Muscle of back (tissue), 11 donors: ENCODE results near the gene FAM135A. TPM values are rescaled to one million over a fixed set of nuclear protein-coding genes. Genes with fewer than 3 reads are reported as not detected.
"Not testable (repeated sequence)": the region's sequence is repeated elsewhere in the genome, so short reads cannot be mapped to it uniquely, and the experiment has no call there.

Experiments used
- DNase-seq, 3 donors: peaks; one replicate each; pipeline versions ENCODE4 v3.0.0 to v3.0.0-alpha.2; 2013
- polyA plus RNA-seq, 10 donors: library from polyadenylated mRNA; unstranded; fragments of 120-200 nt; gene quantifications; one replicate each; pipeline ENCODE4 v1.2.1, GENCODE V29; 2013; ENCODE audit not compliant: insufficient read length in 10 of 10

FAM135A gene
- polyA plus RNA-seq, 10 donors: 13.8 to 23.3 (median 18.7) TPM

DNA sequence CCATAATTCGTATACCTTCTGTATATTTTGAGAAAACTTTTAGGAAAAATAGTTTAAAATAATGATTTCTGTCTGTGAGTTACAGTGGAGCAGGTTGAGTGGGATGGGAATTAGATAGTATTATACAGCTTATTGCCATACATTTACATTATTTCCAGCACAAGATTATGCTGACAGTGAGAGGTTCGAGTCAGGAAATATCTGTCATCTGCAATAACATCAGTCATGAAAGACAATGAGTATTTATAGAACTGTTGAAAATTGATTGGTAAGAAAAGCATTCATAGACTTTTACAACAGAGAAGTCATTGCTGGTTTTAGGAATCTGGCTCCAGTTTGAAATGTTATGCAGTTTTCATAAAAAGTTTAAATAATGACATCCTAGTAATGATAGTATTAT, 45.9 kb downstream of the FAM135A start:
- DNase-seq: no peak

DNA sequence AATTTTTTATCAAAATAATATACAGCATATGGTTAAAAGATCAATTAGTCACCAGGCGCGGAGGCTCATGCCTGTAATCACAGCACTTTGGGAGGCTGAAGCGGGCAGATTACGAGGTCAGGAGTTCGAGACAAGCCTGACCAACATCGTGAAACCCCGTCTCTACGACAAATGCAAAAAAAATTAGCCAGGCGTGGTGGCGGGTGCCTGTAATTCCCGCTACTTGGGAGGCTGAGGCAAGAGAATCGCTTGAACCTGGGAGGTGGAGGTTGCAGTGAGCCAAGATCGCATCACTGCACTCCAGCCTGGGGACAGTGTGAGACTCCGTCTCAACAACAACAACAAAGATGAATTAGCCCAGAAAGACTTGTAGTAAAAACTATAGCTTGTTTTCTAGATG, 46.4 kb downstream of the FAM135A start:
- DNase-seq: not testable (repeated sequence)

DNA sequence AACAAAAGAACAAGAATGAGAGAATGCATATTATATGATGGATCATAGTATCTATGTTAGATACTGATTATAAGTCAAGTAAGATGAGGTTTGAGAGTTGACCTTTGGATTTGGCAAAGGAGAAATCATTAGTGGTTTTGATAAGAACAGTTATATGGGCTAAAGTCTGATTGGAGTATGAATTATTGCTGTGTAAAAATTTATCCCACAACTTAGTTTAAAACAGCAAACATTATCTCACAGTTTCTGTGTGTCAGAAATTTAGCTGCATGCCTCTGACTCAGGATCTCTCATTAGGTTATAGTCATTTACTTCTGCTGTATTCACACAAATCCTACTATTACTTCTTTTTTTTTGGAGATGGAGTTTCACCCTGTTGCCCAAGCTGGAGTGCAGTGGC, 56.7 kb downstream of the FAM135A start:
- DNase-seq: no peak

DNA sequence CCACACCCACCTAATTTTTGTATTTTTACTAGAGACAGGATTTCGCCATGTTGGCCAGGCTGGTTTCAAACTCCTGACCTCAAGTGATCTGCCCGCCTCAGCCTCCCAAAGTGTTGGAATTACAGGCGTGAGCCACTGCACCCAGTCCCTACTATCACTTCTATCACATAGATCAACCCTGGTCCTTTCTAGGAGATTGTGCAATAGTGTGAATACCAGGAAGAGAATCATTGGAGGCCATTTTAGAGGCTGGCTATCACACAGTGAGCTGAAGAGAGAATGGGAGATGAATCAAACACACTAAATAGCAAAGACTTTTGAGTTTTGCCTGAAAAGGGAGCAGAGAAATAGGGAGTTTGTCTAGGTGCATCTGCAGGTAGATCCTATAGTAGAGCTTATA, 57.2 kb downstream of the FAM135A start:
- DNase-seq: not testable (repeated sequence)

DNA sequence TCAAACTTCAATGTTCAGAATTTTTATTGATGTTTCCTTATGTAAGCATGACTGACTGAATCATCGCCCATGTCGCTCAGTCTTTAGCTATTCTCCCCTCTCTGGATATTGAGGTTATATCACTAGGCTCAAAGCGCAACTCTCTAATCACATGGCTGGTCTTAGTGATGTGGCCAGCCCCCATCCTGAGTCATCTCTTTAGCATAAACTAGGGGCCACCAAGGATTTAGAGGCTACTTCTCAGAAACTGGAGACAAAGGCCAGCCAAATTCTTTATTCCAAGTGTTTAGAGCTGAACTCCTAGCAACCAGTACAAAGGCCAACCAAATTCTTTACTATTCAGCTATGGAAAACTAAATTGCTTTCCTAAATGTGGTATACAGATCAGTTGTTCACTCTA, 61.4 kb downstream of the FAM135A start:
- DNase-seq: peak in 2 of 3 donors; percentile 38 to 56

DNA sequence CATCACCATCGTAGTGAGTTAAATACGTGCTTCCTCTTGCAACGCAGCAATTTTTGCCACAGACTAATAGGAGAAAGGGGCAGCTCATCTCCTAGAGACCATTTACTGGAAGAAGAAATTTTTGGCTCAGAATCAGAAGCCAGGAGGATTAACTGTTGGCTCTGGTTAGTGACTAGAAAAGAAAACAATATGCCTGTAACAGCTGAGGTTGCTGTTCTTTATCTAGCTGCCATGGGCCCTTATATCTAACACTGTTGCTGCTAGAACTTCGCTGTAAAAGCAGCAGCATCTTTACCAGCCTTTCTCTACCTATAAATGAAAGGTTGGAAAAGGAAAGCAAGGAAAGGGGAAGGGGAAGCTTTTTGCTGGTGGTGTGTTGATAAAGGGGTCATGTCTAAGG, 65.9 kb downstream of the FAM135A start:
- peak; percentile 32 to 43 (median 34) for DNase-seq

DNA sequence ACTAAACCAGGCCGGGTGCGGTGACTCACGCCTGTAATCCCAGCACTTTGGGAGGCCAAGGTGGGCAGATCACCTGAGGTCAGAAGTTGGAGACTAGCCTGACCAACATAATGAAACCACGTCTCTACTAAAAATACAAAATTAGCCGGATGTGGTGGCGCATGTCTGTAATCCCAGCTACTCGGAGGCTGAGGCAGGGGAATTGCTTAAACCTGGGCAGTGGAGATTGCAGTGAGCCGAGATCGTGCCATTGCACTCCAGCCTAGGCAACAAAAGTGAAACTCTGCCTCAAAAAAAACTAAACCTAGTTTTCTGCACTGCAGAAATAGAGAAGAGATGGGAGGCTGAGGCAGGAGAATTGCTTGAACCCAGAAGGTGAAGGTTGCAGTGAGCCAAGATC, 73.3 kb downstream of the FAM135A start:
- DNase-seq: not testable (repeated sequence)

DNA sequence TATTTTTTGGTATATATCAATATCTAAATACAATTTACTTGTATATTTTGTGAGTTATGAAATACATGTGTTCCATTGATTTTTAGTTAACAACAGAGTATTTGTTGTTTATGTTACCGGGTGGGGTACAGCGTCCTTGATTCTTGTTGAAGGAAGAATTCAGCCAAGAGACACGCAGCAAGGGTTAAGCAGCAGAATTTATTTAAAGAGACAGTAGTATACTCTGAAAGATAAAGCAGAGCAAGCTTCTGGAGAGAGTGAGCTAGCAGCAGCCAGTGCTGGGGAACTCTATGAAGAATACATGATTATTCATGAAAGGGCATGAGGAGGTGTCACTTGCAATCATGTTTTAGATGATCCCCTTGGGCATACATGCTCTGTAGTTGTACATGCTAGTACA, 76.1 kb downstream of the FAM135A start:
- no peak for DNase-seq

DNA sequence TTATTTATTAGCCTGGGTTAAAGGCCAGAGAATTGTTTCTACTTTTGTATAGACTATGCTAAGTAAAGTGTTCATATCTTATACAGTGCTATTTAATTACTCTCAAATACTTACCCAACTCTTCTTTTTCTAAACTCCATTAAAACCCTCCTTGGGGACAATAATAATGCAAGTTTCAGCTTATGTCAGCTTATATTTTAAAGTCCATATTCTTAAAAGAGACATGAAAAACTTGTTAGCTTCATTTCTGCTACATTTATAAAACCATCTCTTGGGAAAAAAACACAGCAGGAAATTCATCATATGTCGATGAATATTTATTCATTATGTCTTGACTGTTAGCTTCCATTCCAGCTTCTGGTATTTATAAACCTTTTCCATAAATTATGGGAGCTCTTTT, 81.5 kb downstream of the FAM135A start:
- DNase-seq: no peak

DNA sequence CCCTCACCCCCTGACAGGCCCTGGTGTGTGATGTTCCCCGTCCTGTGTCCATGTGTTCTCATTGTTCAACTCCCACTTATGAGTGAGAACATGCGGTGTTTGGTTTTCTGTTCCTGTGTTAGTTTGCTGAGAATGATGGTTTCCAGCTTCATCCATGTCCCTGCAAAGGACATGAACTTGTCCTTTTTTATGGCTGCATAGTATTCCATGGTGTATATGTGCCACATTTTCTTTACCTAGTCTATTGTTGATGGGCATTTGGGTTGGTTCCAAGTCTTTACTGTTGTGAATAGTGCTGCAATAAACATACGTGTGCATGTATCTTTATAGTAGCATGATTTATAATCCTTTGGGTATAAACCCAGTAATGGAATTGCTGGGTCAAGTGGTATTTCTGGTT, 82.5 kb downstream of the FAM135A start:
- DNase-seq: not testable (repeated sequence)

DNA sequence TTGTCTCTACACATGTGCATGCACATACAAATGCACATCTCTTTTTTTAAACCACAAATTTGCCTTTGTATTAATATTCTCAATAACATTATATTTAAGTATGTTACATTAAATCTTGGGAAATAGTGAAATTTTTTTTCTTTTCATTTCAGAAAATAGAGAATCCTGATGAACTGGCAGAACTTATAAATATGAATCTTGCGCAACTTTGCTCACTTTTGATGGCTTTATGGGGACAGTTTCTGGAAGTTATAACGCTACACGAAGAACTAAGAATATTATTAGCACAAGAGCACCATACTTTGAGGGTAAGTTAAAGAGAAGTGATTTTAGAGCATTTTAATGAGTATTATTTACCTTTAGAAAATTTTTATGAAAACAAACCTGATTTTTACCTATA, 89.2 kb downstream of the FAM135A start:
- no peak for DNase-seq

DNA sequence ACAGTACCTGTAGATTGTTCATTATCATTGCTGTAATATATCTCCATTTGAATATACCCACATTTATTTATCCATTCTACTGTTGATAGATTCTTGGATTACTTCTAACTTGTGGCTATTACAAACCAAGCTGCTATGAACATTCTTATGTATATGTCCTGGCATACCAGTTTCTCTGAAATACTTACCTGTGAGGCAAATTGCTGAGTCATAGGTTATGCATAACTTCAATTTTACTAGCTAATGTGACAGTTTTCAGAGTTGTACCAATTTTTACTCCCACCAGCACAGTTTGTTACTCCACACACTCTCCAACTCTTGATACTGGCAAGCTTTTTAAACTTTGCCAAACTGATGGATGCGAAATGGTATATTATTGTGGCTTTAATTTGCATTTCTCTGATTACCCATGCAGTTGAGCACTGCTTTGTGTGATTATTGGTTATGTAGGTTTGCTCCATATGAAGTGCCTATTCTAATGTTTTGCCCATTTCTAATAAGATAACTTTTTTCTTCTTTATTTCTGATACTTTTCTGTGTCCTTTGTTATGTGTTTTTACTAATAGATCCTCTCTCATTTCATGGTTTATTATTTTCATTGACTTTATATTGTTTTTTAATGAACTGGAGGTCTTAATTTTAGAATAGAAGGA, 90.6 kb downstream of the FAM135A start:
- no peak for DNase-seq

DNA sequence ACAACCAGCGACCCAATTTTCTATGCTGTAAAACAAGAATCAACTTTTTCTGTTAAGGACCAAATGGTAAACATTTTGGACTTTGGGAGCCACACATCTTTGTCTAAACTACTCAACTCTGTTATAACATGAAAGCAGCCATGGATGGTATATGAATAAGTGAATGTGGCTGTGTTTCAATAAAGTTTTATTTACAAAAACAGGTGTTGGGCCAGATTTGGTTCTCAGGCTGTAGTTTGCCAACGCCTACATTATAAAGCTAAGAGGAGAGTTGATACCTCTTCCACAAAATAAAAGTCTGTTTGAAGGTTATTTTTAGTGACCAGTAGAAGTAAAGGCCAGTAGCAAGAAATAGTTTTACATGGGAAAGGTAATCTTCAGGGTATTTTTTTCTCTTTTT, 93.0 kb downstream of the FAM135A start:
- no peak for DNase-seq

DNA sequence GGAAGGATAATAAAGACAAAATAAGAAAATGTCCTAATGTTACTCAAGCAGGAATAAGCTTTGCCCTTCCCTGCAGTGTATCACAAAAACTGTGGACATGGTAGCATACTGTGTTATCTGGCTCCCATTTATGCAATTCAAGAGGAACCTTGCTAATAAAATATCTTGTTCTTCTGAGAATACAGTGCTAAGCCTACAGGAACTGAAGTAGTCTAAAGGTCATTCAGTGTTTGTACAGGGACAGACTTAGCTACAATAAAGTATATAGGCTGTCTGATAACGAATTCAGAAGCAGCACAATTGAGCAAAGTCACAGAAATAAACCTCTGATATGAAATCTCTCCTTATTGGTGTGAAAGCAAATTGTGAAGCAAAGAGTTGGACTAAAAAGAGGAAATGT, 93.9 kb downstream of the FAM135A start:
- no peak for DNase-seq

DNA sequence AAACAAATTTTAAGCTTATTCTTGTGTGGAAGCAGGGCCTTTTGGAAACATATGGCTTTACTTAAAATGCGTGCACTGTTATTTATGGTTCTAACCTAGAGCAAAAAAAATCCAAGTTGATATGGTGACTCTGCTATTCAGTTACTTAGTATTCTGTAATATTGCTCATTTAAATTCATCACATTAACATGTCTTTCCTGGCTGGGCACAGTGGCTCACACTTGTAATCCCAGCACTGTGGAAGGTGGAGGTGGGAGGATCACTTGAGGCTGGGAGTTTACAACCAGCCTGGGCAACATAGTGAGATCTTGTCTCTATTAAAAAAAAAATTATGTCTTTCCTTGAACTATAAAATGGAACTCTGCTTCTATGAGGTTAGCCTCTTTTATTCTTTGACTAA, 95.6 kb downstream of the FAM135A start:
- peak in 1 of 3 donors; percentile 7 for DNase-seq

DNA sequence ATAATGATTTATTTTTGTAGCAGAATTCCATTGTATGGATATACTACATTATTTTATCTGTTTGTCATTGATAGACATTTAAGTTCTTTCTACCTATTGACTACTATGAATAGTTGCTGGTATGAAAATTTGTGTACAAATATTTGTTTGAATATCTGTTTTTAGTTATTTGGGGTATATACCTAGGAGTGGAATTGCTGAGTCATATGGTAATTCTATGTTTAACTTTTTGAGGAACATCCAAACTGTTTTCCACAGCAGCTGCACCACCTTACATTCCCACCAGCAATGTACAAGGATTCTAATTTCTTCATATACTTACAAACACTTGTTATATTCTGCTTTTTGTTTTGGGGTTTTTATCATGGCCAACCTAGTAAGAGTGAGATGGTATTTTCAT, 97.3 kb downstream of the FAM135A start:
- no peak for DNase-seq

DNA sequence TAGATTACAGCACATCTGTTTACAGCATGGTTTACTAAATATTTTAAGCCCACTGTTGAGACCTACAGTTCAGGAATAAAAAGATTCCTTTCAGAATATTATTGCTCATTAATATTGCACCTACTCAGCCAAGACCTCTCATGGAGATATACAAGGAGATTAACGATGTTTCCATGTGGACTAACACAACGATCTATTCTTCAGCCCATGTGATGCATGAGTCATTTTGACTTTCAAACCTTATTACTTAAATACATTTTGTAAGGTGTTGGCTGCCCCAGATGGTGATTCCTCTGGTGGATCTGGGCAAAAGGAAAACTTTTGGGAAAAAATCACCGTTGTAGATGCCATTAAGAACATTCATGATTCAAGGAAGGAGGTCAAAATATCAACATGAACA, 105.4 kb downstream of the FAM135A start:
- DNase-seq: no peak

DNA sequence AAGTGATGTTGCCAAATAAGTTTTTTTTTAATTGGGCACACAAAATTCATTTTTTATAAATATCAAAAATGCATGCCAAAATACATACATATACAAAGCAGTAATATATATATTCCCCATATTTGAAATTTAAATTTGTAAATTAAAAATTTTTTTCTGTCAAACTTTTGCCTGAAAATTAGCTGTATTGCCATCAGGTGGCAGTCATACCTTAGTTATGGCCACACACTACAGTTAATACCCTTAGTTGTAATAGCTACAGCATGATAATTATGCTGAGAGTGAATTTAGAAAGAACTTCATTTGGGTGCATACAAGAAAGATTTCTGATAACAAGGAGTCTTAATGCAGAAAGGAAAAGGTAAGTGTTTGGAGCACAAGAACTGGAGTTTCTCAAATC, 107.3 kb downstream of the FAM135A start:
- DNase-seq: peak in 1 of 3 donors; percentile 11

DNA sequence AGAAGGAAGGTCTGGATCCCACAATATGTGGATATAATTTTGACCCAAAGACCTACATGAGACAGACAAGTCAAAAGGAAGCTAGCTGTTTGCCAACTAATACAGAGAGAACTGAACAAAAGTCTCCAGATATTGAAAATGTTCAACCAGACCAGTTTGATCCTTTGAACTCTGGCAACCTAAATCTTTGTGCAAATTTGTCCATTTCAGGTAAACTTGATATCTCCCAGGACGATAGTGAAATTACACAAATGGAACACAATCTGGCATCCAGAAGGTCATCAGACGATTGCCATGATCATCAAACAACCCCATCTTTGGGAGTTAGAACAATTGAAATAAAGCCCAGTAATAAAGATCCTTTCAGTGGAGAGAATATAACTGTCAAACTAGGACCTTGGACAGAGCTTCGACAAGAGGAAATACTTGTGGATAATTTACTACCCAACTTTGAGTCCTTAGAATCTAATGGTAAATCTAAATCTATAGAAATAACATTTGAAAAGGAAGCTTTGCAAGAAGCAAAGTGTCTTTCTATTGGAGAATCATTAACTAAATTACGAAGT, 111.5 kb downstream of the FAM135A start:
- no peak for DNase-seq

DNA sequence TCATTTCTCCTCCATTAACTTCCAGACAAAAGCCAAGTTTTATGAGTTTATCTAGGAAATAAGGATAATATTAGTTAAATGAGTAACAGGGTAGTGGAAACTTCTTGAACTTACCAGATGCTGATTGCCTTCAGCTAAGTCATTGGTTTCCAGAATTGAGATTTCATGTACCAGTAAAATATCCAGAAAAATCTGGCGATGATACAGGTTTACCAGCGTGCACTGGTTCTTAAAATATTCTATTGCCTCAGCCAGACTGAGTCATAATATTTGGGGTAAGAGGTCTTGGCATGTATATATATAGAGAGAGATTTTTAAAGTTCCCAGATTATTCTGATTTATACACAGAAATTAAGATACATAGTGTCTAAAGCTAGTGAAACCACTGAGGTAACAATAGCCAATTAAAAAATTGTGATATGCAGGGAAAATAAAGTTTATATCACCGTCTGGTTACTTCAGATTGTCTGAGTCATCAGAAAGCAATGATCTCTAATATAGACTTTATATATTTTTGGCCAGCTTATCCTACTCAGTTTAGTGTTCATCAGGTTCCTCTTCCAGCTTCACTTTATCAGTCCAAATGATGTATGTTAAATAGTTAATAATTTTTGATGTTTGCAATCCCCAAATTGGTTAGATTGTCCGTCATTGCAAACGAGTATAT, 113.9 kb downstream of the FAM135A start:
- peak in 1 of 3 donors; percentile 6 for DNase-seq

DNA sequence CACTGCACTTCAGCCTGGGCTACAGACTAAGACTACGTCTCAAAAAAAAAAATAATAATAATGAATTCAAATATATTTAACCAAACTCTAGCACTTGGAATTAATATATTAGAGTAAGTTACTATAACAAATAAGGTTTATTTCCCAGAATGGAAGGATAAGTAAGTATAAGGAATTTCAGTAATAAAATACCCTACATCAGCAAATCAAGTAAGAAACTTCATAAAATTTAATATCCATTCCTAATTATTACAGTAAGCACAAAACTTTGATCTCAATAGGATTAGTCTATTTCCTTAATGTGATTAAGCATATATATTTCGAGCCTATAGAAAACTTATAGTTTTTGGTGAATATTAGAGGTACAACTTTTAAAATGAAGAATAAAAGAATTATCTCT, 116.7 kb downstream of the FAM135A start:
- DNase-seq: no peak

DNA sequence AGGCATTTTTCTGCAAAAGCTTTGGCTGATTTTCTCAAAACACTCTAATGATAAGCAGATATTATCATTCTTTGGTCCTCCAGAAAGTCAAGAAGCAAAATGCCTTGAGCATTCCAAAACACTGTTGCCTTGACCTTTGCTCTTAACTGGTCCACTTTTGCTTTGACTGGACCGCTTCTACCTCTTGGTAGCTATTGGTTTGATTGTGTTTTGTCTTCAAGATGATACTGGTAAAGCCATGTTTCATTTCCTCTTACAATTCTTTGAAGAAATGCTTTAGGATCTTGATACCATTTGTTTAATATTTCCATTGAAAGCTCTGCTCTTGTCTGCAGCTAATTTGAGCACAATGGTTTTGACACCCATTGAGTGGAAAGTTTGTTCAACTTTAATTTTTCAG, 117.8 kb downstream of the FAM135A start:
- DNase-seq: no peak

DNA sequence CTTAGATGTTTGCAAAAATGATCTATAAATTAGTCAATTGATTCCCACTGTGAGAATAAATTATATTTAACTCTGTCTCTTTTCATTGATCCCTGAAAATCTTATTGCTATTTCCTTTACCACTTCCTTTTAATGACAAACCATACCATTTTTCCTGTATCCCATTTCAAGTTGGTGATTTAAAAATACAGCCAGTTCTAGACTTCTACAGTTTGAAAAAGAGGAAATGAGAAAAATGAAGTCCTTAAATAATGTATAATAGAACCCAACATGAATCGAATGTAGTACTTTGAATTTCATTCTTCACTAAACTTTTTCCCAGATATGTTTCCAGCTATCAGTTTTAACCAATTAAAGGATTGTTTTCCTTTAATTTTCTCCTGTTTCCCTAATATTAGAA, 124.0 kb downstream of the FAM135A start:
- DNase-seq: no peak

DNA sequence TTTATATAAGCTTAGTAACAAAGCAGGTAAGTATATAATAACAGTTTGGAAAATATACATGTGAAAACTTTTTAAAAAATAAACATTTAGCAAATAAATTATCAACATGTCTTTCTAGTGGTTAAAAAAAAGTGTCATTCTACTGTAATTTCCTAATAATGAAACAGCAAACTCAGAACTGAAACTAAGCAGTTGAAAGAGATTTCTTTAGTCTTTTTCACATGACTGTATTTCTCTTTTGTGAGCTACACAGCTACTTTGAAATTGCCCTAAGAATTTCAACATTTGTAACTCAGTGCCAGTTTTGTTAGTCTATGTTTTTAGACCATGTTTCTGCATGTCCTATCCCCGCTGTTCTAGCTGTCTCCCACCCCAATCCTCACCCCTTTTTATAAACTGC, 125.1 kb downstream of the FAM135A start:
- no peak for DNase-seq
